GM12891 (cell line): ENCODE results near the gene SCARB1.

Experiments used
- DNase-seq: peaks from one replicate; pipeline ENCODE4 v3.0.0; 2011; ENCODE audit warnings: low spot score; ENCODE audit not compliant: insufficient read length
- FAIRE-seq: peaks from 2 replicates; lab custom pipeline; 2011; peaks lifted over from hg19 to GRCh38; lab: Jason Lieb, UNC
- PAX5 ChIP-seq: IDR thresholded peaks from 2 replicates; pipeline ENCODE4 v1.6.1; 2011; ENCODE audit warnings: low read length, moderate library complexity, mild to moderate bottlenecking; ENCODE audit not compliant: insufficient read depth, severe bottlenecking
- POLR2A ChIP-seq: IDR thresholded peaks from 2 replicates; pipeline ENCODE4 v1.6.1; 2011; ENCODE audit warnings: low read depth, low read length, control low read depth
- POLR2AphosphoS5 ChIP-seq: IDR thresholded peaks from 2 replicates; pipeline ENCODE4 v1.6.1; 2011; ENCODE audit warnings: low read depth, low read length, control low read depth
- POU2F2 ChIP-seq: IDR thresholded peaks from 2 replicates; pipeline ENCODE4 v1.6.1; 2011; ENCODE audit warnings: low read depth, mild to moderate bottlenecking, control low read depth, low read length, moderate library complexity
- SPI1 ChIP-seq: IDR thresholded peaks from 2 replicates; pipeline ENCODE4 v1.6.1; 2011; ENCODE audit warnings: low read depth, low read length, control low read depth
- TAF1 ChIP-seq: IDR thresholded peaks from 2 replicates; pipeline ENCODE4 v1.6.1; 2011; ENCODE audit warnings: low read depth, low read length, control low read depth

Gene SCARB1

DNA sequence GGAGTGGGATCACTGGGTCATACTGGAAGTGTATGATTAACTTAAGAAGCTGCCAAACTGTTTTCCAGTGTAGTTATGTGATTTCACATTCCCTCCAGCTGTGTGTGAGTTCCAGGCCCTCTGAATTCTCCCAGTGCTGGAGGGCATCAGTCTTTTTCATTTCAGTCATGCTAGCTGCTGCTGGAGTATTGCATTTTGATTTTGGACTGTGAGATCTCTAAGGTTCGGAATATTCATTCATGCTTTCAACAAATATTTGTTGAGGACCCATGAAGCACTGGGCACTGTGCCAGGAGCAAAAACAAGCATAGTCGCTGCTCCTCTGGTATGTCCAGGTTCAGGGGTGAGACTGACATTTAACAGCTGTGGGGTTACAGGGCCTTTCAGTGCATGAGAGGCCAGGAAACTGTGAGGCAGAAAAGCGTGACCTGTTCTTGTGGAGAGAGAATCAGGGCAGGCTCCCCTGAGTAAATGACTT, 133.2 kb downstream of the SCARB1 start:
- no peak for DNase-seq
- no peak for FAIRE-seq
- TF ChIP-seq POLR2A = no peak

DNA sequence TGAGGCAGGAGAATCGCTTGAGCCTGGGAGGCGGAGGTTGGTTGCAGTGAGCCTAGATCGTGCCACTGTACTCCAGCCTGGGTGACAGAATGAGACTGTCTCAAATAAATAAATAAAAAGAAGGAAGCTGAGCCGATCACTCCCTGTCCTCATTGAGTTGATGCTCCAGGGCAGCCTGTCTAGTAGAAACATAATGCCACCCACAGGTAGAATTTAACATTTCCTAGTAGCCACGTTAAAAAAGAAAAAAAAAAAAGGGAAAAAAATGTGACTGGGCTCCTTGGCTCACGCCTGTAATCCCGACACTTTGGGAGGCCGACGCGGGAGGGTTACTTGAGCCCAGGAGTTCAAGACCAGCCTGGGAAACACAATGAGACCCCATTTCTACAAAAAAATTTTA, 135.7 kb downstream of the SCARB1 start:
- TF ChIP-seq TAF1 (no peak), POLR2AphosphoS5 (no peak), SPI1 (no peak), PAX5 (no peak), POU2F2 (no peak), POLR2A (no peak)
- DNase-seq = no peak
- no peak for FAIRE-seq

DNA sequence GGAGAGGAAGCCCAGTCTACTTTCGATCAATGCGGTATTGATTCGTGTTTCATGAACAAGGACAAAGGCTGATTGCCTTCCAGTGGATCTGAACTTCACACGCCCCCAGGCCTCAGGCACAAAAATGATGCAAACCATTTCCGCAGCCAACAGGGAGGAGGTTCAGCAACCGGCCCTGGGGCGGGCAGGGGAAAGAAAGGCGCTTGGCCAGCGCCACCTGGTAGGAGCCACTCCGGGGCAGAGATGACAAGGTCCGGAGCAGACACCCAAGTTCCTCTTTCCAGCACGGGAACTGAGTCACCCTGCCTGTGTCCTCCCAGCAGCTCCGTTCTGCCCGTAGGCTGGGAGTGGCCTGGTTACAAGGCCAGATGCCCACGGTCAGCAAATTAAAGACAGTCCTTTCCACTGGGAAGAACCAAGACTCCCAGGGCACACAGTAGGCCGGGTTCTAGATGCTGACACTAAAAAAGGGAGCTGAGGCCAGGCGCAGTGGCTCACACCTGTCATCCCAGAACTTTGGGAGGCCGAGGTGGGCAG, 136.3 kb downstream of the SCARB1 start:
- FAIRE-seq (peak; percentile 85), DNase-seq (peak; percentile 54)
- TF ChIP-seq TAF1 = no peak
- TF ChIP-seq SPI1 = peak; percentile 77
- TF ChIP-seq POU2F2 = no peak
